WTC11 (cell line): ENCODE results near the gene CLEC20A. TPM values are rescaled to one million over a fixed set of nuclear protein-coding genes. Genes with fewer than 3 reads are reported as not detected.
A peak's percentile ranks its signal among the peaks of the same experiment; 100 is the strongest.

ENCODE experiments used
- ATAC-seq: fragments of 200-7000 bp; cut with Tn5 transposase; 2 replicates; pipeline ENCODE4 v1.10.0; 2021; ENCODE audit warnings: mild to moderate bottlenecking, moderate library complexity
- CTCF ChIA-PET: fragments of 300-600 bp; sonication (Branson Sonifier 250); formaldehyde crosslinking; loops from one replicate; lab custom pipeline; 2021; ENCODE audit warnings: antibody characterized with exemption; lab: Charles Lee
- POLR2A ChIA-PET: fragments of 350-600 bp; sonication (Branson Sonifier 250); formaldehyde crosslinking; loops from one replicate; lab custom pipeline; 2021; ENCODE audit warnings: antibody characterized with exemption; lab: Charles Lee
- DNase-seq: peaks from one replicate; pipeline ENCODE4 v3.0.0; 2021; ENCODE audit warnings: low spot score
- H3K27ac Mint-ChIP-seq: 2 replicates; pipeline ENCODE4 v1.8.0; 2021; ENCODE audit warnings: mixed read lengths
- H3K27me3 Mint-ChIP-seq: 2 replicates; pipeline ENCODE4 v1.8.0; 2021; ENCODE audit warnings: low read depth, mild to moderate bottlenecking, moderate library complexity, mixed read lengths
- H3K36me3 Mint-ChIP-seq: 2 replicates; pipeline ENCODE4 v1.8.0; 2021; ENCODE audit warnings: mixed read lengths
- H3K4me1 Mint-ChIP-seq: 2 replicates; pipeline ENCODE4 v1.8.0; 2022; ENCODE audit warnings: mixed read lengths
- H3K4me3 Mint-ChIP-seq: 2 replicates; pipeline ENCODE4 v1.8.0; 2021; ENCODE audit warnings: mild to moderate bottlenecking, moderate library complexity, mixed read lengths
- H3K9me3 Mint-ChIP-seq: 2 replicates; pipeline ENCODE4 v1.8.0; 2021; ENCODE audit warnings: mixed read lengths
- CTCF ChIP-seq: fragments of 200-600 bp; IDR thresholded peaks from 2 replicates; pipeline ENCODE4 v1.8.0; 2022; ENCODE audit warnings: antibody characterized with exemption
- E2F4 ChIP-seq: sonication (generic); formaldehyde crosslinking; IDR thresholded peaks from 2 replicates; pipeline ENCODE4 v1.8.1; 2022; ENCODE audit warnings: low read depth, mild to moderate bottlenecking, moderate library complexity, missing genetic modification reagents, borderline replicate concordance
- E2F5 ChIP-seq: sonication (generic); formaldehyde crosslinking; IDR thresholded peaks from 2 replicates; pipeline ENCODE4 v1.8.1; 2022; ENCODE audit warnings: mild to moderate bottlenecking, moderate library complexity, missing genetic modification reagents
- ESRRA ChIP-seq: sonication (generic); formaldehyde crosslinking; IDR thresholded peaks from 2 replicates; pipeline ENCODE4 v1.8.1; 2022; ENCODE audit warnings: mild to moderate bottlenecking, missing genetic modification reagents, borderline replicate concordance
- FOXK1 ChIP-seq: sonication (generic); formaldehyde crosslinking; IDR thresholded peaks from 2 replicates; pipeline ENCODE4 v1.8.0; 2022; ENCODE audit warnings: mild to moderate bottlenecking, moderate library complexity, missing genetic modification reagents
- IRF2 ChIP-seq: sonication (generic); formaldehyde crosslinking; IDR thresholded peaks from 2 replicates; pipeline ENCODE4 v1.8.0; 2022; ENCODE audit warnings: low read depth, missing genetic modification reagents, borderline replicate concordance
- MYBL2 ChIP-seq: sonication (generic); formaldehyde crosslinking; IDR thresholded peaks from 2 replicates; pipeline ENCODE4 v1.8.1; 2023; ENCODE audit warnings: mild to moderate bottlenecking, moderate library complexity, missing genetic modification reagents
- NFYB ChIP-seq: sonication (generic); formaldehyde crosslinking; conservative IDR thresholded peaks from 2 replicates; pipeline ENCODE4 v1.8.0; 2022; ENCODE audit warnings: low read depth, missing genetic modification reagents
- SMAD3 ChIP-seq: sonication (generic); formaldehyde crosslinking; IDR thresholded peaks from 2 replicates; pipeline ENCODE4 v1.8.0; 2022; ENCODE audit warnings: missing genetic modification reagents, mild to moderate bottlenecking, borderline replicate concordance
- TEAD1 ChIP-seq: sonication (generic); formaldehyde crosslinking; IDR thresholded peaks from 2 replicates; pipeline ENCODE4 v1.8.0; 2022; ENCODE audit warnings: mild to moderate bottlenecking, missing genetic modification reagents
- ZNF121 ChIP-seq: sonication (generic); formaldehyde crosslinking; IDR thresholded peaks from 2 replicates; pipeline ENCODE4 v1.8.0; 2023; ENCODE audit warnings: missing genetic modification reagents
- ZNF138 ChIP-seq: sonication (generic); formaldehyde crosslinking; conservative IDR thresholded peaks from 2 replicates; pipeline ENCODE4 v1.8.1; 2022; ENCODE audit warnings: mild to moderate bottlenecking, moderate library complexity, missing genetic modification reagents
- ZNF317 ChIP-seq: sonication (generic); formaldehyde crosslinking; IDR thresholded peaks from 2 replicates; pipeline ENCODE4 v1.8.1; 2023; ENCODE audit warnings: low read depth, mild to moderate bottlenecking, moderate library complexity, missing genetic modification reagents, borderline replicate concordance
- ZSCAN18 ChIP-seq: fragments of 250-450 bp; sonication (Bioruptor Pico); IDR thresholded peaks from 2 replicates; pipeline ENCODE4 v2.1.2; 2022; ENCODE audit warnings: mild to moderate bottlenecking, moderate library complexity
- total RNA-seq: library from RNA; stranded (reverse); gene quantifications from 3 replicates; pipeline ENCODE4 v1.2.3, GENCODE V29; 2021

The CLEC20A gene
- total RNA-seq, 1 experiment from 2014 or later: not detected

GRCh38 chr1:178500936-178501554 is 4.3 kb upstream of the CLEC20A start:
- peak; percentile 43 for ATAC-seq
- Mint-ChIP-seq H3K36me3 (no peaks in the 10 kb centered on the region), H3K4me1 (peaks cover 13% of the 10 kb centered on the region), H3K27ac (no peak overlapping the region), H3K4me3 (no peak overlapping the region), H3K9me3 (no peaks in the 10 kb centered on the region), H3K27me3 (no peaks in the 10 kb centered on the region)
- CTCF ChIA-PET: interaction anchor here (0.6 to 5.7 kb wide), 71 partner anchors 9 to 874 kb away, joined by 3 to 55 read pairs (median 5); partner anchors contain the start of genes RASAL2, SEC16B and TEX35
- peak; percentile 41 for DNase-seq
- POLR2A ChIA-PET: interaction anchor here (1.0 kb wide), 1 partner anchor 158 kb away, joined by 3 read pairs; no protein-coding TSS in a partner anchor
- no peak for TF ChIP-seq MYBL2 (CRISPR knock-in tag)
- no peak for TF ChIP-seq E2F5
- no peak for TF ChIP-seq FOXK1 (CRISPR knock-in tag)
- TF ChIP-seq ZNF317 (CRISPR knock-in tag): no peak
- TF ChIP-seq TEAD1 (CRISPR knock-in tag): no peak
- TF ChIP-seq ZNF121 (CRISPR knock-in tag): no peak
- no peak for TF ChIP-seq SMAD3 (CRISPR knock-in tag)
- no peak for TF ChIP-seq ZSCAN18
- TF ChIP-seq ZNF138: no peak
- TF ChIP-seq ESRRA (CRISPR knock-in tag): no peak
- TF ChIP-seq IRF2 (CRISPR knock-in tag): no peak
- no peak for TF ChIP-seq E2F4 (CRISPR knock-in tag)

- TF ChIP-seq NFYB (CRISPR knock-in tag): no peak
- peak; percentile 28; the same call in 1 of the 2 replicates for TF ChIP-seq CTCF
- no peaks in the 10 kb centered on the region for H3K9me3 Mint-ChIP-seq
- ATAC-seq (peak; percentile 33), DNase-seq (no peak)
- no peak overlapping the region for H3K27ac Mint-ChIP-seq
- CTCF ChIA-PET: interaction anchor here (0.6 to 5.7 kb wide), 63 partner anchors 8 to 875 kb away, joined by 3 to 55 read pairs (median 5); partner anchors contain the start of genes RASAL2, SEC16B and TEX35
- H3K36me3 Mint-ChIP-seq: no peaks in the 10 kb centered on the region
- no peak overlapping the region for H3K4me3 Mint-ChIP-seq
- peaks cover 16% of the 10 kb centered on the region for H3K4me1 Mint-ChIP-seq
- no peaks in the 10 kb centered on the region; the same call in 1 of the 2 replicates for H3K27me3 Mint-ChIP-seq
- POLR2A ChIA-PET: interaction anchor here (1.0 kb wide), 1 partner anchor 157 kb away, joined by 3 read pairs; no protein-coding TSS in a partner anchor
These were observed 3.5 kb upstream of the CLEC20A start for GRCh38 chr1:178500091-178500770.
